ENCODE results near the gene KRTAP1-5.
"Not testable (repeated sequence)": the region's sequence is repeated elsewhere in the genome, so short reads cannot be mapped to it uniquely, and the experiment has no call there.

The KRTAP1-5 gene

DNA sequence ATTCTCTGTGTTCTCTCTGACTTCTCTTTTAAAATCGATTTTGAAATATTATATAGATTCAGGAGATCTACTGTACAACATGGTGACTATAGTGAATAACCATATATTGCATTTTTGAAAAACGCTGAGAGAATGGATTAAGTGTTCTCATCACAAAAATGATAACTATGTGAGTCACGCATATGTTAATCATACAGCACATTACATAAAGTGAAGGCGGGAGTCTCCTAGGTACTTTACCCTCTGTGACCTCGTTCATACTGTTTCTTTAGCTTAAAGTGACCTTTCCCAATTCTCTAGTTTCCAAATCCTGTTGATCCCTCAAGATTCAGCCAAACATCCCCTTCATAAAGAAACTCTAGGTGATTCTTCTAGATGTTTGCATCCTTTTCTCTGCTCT, 24.2 kb downstream of the KRTAP1-5 start:
- DNase-seq (ENCODE audit: low read depth, low spot score), result no peak
- ChIA-PET CTCF (no interaction called here), POLR2A (no interaction called here)
- H3K4me3 ChIP-seq (ENCODE audit: low read depth, low read length), result no peak overlapping the region
- TF ChIP-seq, protein P1, sequence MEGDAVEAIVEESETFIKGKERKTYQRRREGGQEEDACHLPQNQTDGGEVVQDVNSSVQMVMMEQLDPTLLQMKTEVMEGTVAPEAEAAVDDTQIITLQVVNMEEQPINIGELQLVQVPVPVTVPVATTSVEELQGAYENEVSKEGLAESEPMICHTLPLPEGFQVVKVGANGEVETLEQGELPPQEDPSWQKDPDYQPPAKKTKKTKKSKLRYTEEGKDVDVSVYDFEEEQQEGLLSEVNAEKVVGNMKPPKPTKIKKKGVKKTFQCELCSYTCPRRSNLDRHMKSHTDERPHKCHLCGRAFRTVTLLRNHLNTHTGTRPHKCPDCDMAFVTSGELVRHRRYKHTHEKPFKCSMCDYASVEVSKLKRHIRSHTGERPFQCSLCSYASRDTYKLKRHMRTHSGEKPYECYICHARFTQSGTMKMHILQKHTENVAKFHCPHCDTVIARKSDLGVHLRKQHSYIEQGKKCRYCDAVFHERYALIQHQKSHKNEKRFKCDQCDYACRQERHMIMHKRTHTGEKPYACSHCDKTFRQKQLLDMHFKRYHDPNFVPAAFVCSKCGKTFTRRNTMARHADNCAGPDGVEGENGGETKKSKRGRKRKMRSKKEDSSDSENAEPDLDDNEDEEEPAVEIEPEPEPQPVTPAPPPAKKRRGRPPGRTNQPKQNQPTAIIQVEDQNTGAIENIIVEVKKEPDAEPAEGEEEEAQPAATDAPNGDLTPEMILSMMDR (IDR thresholded peaks at IDR 0.05; ENCODE audit: insufficient read depth, low read length, missing control alignments), result no peak

DNA sequence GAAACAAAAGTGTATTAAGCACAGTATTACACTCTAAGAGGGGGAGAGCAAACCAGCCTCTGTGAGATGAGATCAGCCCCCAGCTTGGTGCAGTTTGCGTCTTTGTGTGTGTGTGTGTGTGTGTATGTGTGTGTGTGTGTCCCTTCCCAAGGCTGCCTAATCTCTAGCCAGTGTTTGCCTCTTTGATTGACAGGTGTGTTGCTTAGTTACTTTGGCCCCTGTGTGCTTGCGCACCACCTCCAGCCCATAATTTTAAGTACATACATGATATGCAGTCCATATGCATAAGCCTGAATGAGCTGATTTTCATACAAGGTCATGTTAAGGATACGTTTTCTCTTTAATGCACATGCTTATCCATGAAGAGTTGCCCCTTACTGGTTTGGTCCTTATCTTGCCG, 25.2 kb downstream of the KRTAP1-5 start:
- TF ChIP-seq, protein P1 (IDR thresholded peaks at IDR 0.05; ENCODE audit: insufficient read depth, low read length, missing control alignments), result no peak
- no peak overlapping the region for H3K4me3 ChIP-seq (ENCODE audit: low read depth, low read length)
- CTCF ChIA-PET, result no interaction called here
- POLR2A ChIA-PET, result no interaction called here
- no peak for DNase-seq (ENCODE audit: low read depth, low spot score)

DNA sequence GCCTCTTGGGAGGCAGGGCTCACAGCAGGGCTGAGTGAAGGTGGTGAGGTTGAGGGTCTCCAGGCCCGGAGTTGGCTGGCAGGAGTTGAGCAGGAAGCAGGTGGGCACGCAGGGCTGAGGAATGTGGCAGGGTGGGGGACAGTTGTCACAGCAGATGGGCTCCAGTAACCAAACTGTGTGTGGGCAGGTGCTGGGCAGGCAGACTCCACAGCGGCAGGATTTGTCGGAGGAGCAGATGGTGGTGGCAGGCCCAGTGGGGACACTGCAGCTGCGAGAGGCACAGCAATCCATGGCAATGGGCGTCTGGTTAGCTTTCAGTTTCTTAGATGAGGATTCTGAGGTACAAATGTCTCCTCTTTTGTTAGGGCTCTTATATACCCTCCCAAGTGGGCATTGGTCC, 27.4 kb downstream of the KRTAP1-5 start, which contains the start of gene KRTAP3-2:
TSS of gene KRTAP3-2 (minus strand) at position 344 of the 400 bp plus-strand sequence. CDS start at position 291, 53 bp downstream.
- DNase-seq (ENCODE audit: low read depth, low spot score); H3K4me3 ChIP-seq (ENCODE audit: low read depth, low read length); CTCF ChIA-PET; POLR2A ChIA-PET: not testable (repeated sequence)

DNA sequence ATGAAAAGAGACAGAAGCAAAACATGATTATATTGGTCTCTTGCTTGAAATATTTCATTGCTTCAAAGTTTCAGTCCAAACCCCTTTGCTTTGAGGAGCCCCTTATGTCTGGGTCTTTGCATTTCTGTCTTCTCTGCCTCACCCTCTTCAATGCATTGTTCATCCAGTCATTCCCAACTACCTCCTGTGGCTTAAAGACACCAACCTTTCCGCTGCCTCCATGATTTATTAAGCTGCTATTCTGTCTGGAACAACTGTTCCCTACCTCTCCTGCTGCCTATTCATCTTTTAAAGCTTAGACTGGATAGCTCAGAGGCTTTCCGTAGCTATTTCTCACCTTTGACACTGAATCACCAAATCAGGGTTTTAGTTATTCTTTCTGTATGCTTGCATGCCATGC, 29.6 kb downstream of the KRTAP1-5 start:
- DNase-seq (ENCODE audit: low read depth, low spot score), result no peak
- ChIA-PET POLR2A (no interaction called here), CTCF (no interaction called here)
- TF ChIP-seq, protein P1 (IDR thresholded peaks at IDR 0.05; ENCODE audit: insufficient read depth, low read length, missing control alignments), result no peak
- no peak overlapping the region for H3K4me3 ChIP-seq (ENCODE audit: low read depth, low read length)

DNA sequence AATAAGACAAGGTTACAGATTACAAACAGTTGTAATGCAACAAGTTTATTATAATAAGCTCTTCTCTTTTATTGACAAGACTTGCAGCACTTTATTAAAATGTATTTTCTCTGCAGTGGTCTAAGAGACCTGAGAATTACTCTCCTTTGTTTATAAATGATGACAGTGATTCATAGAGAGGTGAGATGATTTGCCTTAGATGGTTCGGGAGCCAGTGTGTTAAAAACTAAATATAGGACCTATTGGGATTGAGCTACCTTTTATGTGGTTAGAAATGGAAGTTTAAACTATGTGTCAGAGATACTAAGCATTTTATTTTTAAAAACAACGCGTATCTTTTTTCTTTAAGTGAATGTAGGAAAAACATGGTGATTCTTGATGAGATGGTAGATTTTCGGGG, 30.2 kb downstream of the KRTAP1-5 start:
- POLR2A ChIA-PET, result no interaction called here
- DNase-seq (ENCODE audit: low read depth, low spot score), result no peak
- CTCF ChIA-PET, result no interaction called here
- no peak overlapping the region for H3K4me3 ChIP-seq (ENCODE audit: low read depth, low read length)
- TF ChIP-seq, protein P1 (IDR thresholded peaks at IDR 0.05; ENCODE audit: insufficient read depth, low read length, missing control alignments), result no peak

DNA sequence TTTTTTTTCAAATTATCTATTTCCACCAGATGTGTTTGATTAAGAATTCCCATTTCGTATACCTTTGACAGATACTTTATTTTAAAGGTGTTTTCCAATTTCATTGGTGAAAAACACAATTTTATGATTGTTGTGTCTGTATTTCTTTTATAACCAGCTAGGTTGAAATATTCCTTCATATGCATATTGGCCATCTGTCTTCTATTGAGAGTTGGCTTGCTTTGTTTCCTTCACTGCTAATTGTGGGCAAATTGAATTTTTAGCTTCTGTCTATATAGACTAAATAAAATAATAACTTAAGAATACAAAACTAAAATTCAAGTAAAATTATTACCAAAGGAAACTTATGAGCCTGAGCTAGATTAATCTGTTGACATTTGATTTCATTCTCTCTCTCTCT, 31.9 kb downstream of the KRTAP1-5 start:
- POLR2A ChIA-PET, result no interaction called here
- CTCF ChIA-PET, result interaction anchor here (1.2 kb wide), 1 partner anchor 32 kb away, joined by 3 read pairs; no protein-coding TSS in a partner anchor
- TF ChIP-seq, protein P1 (IDR thresholded peaks at IDR 0.05; ENCODE audit: insufficient read depth, low read length, missing control alignments), result no peak
- H3K4me3 ChIP-seq (ENCODE audit: low read depth, low read length), result no peak overlapping the region
- no peak for DNase-seq (ENCODE audit: low read depth, low spot score)

DNA sequence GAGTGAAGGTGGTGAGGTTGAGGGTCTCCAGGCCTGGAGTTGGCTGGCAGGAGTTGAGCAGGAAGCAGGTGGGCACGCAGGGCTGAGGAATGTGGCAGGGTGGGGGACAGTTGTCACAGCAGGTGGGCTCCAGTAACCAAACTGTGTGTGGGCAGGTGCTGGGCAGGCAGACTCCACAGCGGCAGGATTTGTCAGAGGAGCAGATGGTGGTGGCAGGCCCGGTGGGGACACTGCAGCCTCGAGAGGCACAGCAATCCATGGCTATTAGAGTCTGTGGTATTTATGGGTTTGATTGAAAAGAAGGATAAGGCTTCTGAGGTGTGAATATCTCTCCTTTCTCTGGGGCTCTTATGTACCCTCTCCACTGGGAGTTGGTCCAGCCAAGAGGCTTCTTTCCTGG, 33.2 kb downstream of the KRTAP1-5 start, which contains the start of gene KRTAP3-3:
TSS of gene KRTAP3-3 (minus strand) at position 326 of the 400 bp plus-strand sequence. CDS start at position 259, 67 bp downstream.
- no peak within 1 kb of the TSS for H3K4me3 ChIP-seq (ENCODE audit: low read depth, low read length)
- CTCF ChIA-PET, result no interaction called here
- DNase-seq (ENCODE audit: low read depth, low spot score), result no peak
- POLR2A ChIA-PET, result no interaction called here
- TF ChIP-seq, protein P1 (IDR thresholded peaks at IDR 0.05; ENCODE audit: insufficient read depth, low read length, missing control alignments), result no peak
